Measurements from ENCODE around the gene GPR158.

GPR158 gene

DNA sequence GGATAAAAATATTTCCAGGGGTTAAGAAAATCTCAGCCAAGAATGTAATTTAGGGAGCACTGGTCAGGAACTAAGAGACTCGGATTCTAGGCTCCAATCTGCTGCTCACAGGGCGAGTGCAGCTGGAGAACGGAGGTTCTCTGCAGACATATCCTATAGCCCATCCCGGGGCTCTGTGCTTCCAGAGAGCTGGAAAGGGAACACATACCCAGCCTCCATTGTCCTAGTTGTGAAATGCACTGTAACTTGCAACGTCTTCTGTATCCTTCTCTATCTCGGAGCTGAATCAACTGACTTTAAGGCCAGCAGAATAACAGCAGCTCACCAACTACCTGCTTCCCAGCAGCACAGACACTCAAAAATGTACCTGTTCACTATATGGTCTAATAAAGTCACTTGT is 408.2 kb downstream of the GPR158 start:
- no peak for ATAC-seq (ENCODE audit: insufficient read depth, low read depth)
- Histone ChIP-seq H3K27ac (ENCODE audit: low read length) (no peak overlapping the region), H3K9me3 (ENCODE audit: insufficient read depth, low read length, severe bottlenecking) (no peaks in the 10 kb centered on the region), H3K4me1 (ENCODE audit: insufficient read depth, low read length) (no peaks in the 10 kb centered on the region), H4K20me1 (ENCODE audit: insufficient read depth, low read length) (no peaks in the 10 kb centered on the region), H2AFZ (ENCODE audit: low read depth, low read length) (no peak overlapping the region), H3K27me3 (ENCODE audit: insufficient read depth, low read length, poor library complexity) (no peaks in the 10 kb centered on the region), H3K4me2 (ENCODE audit: insufficient read depth, low read length) (no peak overlapping the region), H3K36me3 (ENCODE audit: insufficient read depth, low read length) (no peaks in the 10 kb centered on the region), H3K4me3 (ENCODE audit: low read depth in 1 of 2, low read length in 2 of 2) (no peak overlapping the region), H3K79me2 (ENCODE audit: insufficient read depth, low read length) (no peaks in the 10 kb centered on the region), H3K9ac (ENCODE audit: low read depth, low read length) (no peak overlapping the region)
- TF ChIP-seq, protein P1, sequence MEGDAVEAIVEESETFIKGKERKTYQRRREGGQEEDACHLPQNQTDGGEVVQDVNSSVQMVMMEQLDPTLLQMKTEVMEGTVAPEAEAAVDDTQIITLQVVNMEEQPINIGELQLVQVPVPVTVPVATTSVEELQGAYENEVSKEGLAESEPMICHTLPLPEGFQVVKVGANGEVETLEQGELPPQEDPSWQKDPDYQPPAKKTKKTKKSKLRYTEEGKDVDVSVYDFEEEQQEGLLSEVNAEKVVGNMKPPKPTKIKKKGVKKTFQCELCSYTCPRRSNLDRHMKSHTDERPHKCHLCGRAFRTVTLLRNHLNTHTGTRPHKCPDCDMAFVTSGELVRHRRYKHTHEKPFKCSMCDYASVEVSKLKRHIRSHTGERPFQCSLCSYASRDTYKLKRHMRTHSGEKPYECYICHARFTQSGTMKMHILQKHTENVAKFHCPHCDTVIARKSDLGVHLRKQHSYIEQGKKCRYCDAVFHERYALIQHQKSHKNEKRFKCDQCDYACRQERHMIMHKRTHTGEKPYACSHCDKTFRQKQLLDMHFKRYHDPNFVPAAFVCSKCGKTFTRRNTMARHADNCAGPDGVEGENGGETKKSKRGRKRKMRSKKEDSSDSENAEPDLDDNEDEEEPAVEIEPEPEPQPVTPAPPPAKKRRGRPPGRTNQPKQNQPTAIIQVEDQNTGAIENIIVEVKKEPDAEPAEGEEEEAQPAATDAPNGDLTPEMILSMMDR (IDR thresholded peaks at IDR 0.05; ENCODE audit: borderline replicate concordance, extremely low read depth, low read length, poor library complexity, severe bottlenecking), result no peak
- TF ChIP-seq EZH2 (IDR thresholded peaks at IDR 0.05; ENCODE audit: borderline replicate concordance, low read depth, low read length, severe bottlenecking), result no peak
- no peak for DNase-seq

DNA sequence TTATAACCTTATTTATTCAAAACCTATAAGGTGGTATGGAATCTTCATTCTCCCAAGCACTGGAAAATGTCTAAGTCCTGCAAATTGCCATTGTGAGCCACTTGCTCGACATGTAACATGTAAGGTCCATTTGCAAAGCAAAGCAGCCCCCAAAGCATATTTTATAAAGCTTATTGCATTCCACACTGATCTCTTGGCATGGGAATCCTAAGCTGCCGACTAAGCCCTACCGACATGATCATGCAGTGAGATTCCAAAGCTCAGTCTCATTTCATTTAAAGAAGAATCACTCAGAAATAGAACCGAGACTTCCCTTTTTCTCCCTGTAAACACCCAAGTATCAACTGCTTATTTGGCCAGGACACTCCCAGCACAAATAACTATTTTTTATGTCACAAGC is 425.9 kb downstream of the GPR158 start:
- H3K9ac ChIP-seq (ENCODE audit: low read depth, low read length), result no peak overlapping the region
- no peak overlapping the region for H3K27ac ChIP-seq (ENCODE audit: low read length)
- no peak overlapping the region for H3K4me2 ChIP-seq (ENCODE audit: insufficient read depth, low read length)
- H3K4me1 ChIP-seq (ENCODE audit: insufficient read depth, low read length), result no peaks in the 10 kb centered on the region
- no peak overlapping the region for H3K4me3 ChIP-seq (ENCODE audit: low read depth in 1 of 2, low read length in 2 of 2)
- no peak for ATAC-seq (ENCODE audit: insufficient read depth, low read depth)
- H3K79me2 ChIP-seq (ENCODE audit: insufficient read depth, low read length), result no peaks in the 10 kb centered on the region
- no peak overlapping the region for H2AFZ ChIP-seq (ENCODE audit: low read depth, low read length)
- no peaks in the 10 kb centered on the region for H4K20me1 ChIP-seq (ENCODE audit: insufficient read depth, low read length)
- no peaks in the 10 kb centered on the region for H3K27me3 ChIP-seq (ENCODE audit: insufficient read depth, low read length, poor library complexity)
- H3K9me3 ChIP-seq (ENCODE audit: insufficient read depth, low read length, severe bottlenecking), result no peaks in the 10 kb centered on the region
- no peak for DNase-seq
- H3K36me3 ChIP-seq (ENCODE audit: insufficient read depth, low read length), result no peaks in the 10 kb centered on the region
- TF ChIP-seq, protein P1 (IDR thresholded peaks at IDR 0.05; ENCODE audit: borderline replicate concordance, extremely low read depth, low read length, poor library complexity, severe bottlenecking), result no peak
- no peak for TF ChIP-seq EZH2 (IDR thresholded peaks at IDR 0.05; ENCODE audit: borderline replicate concordance, low read depth, low read length, severe bottlenecking)

DNA sequence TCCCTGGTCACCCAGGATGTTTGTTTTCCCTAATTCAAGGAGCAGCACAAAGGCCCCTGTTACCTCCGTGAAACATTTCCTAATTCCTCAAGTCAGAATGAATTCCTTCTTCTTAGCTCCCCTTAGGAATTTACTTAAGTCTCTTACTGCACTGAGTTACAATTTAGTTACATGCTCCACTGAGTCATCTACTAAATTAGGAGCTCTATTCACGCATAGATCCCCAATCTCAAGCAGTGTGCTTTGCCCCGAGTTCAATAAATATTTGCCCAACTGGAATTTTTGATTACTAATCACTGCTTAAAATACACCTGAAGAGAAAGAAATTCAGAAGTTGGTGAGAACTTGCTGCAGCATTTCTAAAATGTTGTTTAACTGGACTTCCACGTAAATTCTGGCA is 429.8 kb downstream of the GPR158 start:
- no peaks in the 10 kb centered on the region for H3K27me3 ChIP-seq (ENCODE audit: insufficient read depth, low read length, poor library complexity)
- no peak overlapping the region for H3K4me2 ChIP-seq (ENCODE audit: insufficient read depth, low read length)
- H3K4me3 ChIP-seq (ENCODE audit: low read depth in 1 of 2, low read length in 2 of 2), result no peak overlapping the region
- H3K9ac ChIP-seq (ENCODE audit: low read depth, low read length), result no peak overlapping the region
- no peak overlapping the region for H3K27ac ChIP-seq (ENCODE audit: low read length)
- TF ChIP-seq EZH2 (IDR thresholded peaks at IDR 0.05; ENCODE audit: borderline replicate concordance, low read depth, low read length, severe bottlenecking), result no peak
- TF ChIP-seq, protein P1 (IDR thresholded peaks at IDR 0.05; ENCODE audit: borderline replicate concordance, extremely low read depth, low read length, poor library complexity, severe bottlenecking), result no peak
- no peak for DNase-seq
- H2AFZ ChIP-seq (ENCODE audit: low read depth, low read length), result no peak overlapping the region
- H3K4me1 ChIP-seq (ENCODE audit: insufficient read depth, low read length), result no peaks in the 10 kb centered on the region
- H3K36me3 ChIP-seq (ENCODE audit: insufficient read depth, low read length), result no peaks in the 10 kb centered on the region
- no peaks in the 10 kb centered on the region for H4K20me1 ChIP-seq (ENCODE audit: insufficient read depth, low read length)
- no peak for ATAC-seq (ENCODE audit: insufficient read depth, low read depth)
- H3K9me3 ChIP-seq (ENCODE audit: insufficient read depth, low read length, severe bottlenecking), result no peaks in the 10 kb centered on the region
- H3K79me2 ChIP-seq (ENCODE audit: insufficient read depth, low read length), result no peaks in the 10 kb centered on the region

DNA sequence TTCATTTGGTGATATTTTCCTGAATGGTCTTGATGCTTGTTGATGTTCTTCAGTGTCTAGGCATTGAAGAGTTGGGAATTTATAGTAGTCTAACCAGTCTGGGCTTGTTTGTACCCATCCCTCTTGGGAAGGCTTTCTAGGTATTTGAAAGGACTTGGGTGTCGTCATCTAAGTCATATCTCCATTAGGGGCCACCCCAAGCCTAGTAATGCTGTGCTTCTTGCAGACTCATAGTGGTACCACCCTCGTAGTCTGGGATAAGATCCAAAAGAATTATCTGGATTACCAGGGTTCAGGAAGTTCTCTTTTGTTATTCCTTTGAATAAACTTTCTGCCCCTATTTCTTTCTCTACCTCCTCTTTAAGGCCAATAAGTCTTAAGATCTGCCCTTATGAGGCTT is 439.9 kb downstream of the GPR158 start:
- H3K27ac ChIP-seq (ENCODE audit: low read length), result no peak overlapping the region
- H3K9me3 ChIP-seq (ENCODE audit: insufficient read depth, low read length, severe bottlenecking), result no peaks in the 10 kb centered on the region
- no peak overlapping the region for H3K9ac ChIP-seq (ENCODE audit: low read depth, low read length)
- TF ChIP-seq, protein P1 (IDR thresholded peaks at IDR 0.05; ENCODE audit: borderline replicate concordance, extremely low read depth, low read length, poor library complexity, severe bottlenecking), result no peak
- TF ChIP-seq EZH2 (IDR thresholded peaks at IDR 0.05; ENCODE audit: borderline replicate concordance, low read depth, low read length, severe bottlenecking), result no peak
- no peak for DNase-seq
- ATAC-seq (ENCODE audit: insufficient read depth, low read depth), result no peak
- no peaks in the 10 kb centered on the region for H3K36me3 ChIP-seq (ENCODE audit: insufficient read depth, low read length)
- H3K4me2 ChIP-seq (ENCODE audit: insufficient read depth, low read length), result no peak overlapping the region
- no peaks in the 10 kb centered on the region for H3K79me2 ChIP-seq (ENCODE audit: insufficient read depth, low read length)
- no peaks in the 10 kb centered on the region for H3K27me3 ChIP-seq (ENCODE audit: insufficient read depth, low read length, poor library complexity)
- no peaks in the 10 kb centered on the region for H4K20me1 ChIP-seq (ENCODE audit: insufficient read depth, low read length)
- no peak overlapping the region for H2AFZ ChIP-seq (ENCODE audit: low read depth, low read length)
- H3K4me3 ChIP-seq (ENCODE audit: low read depth in 1 of 2, low read length in 2 of 2), result no peak overlapping the region
- no peaks in the 10 kb centered on the region for H3K4me1 ChIP-seq (ENCODE audit: insufficient read depth, low read length)
